Liver (tissue), 9 donors: ENCODE measurements around the gene ATP6V1D. TPM values are rescaled to one million over a fixed set of nuclear protein-coding genes. Genes with fewer than 3 reads are reported as not detected.

Experiments
- DNase-seq: peaks from one replicate; pipeline ENCODE4 v3.0.0-alpha.2; 2017; ENCODE audit warnings: low spot score
- H3K27ac ChIP-seq, 2 donors: one replicate each; pipeline ENCODE4 v1.7.0; 2013; ENCODE audit warnings: inconsistent platforms in 2 of 2, low read length in 2 of 2, control low read depth in 1 of 2, low read depth in 1 of 2, mild to moderate bottlenecking in 1 of 2
- H3K27me3 ChIP-seq, 4 donors: one replicate each; pipeline versions ENCODE4 v1.6.1 to v1.7.0; 2013; ENCODE audit warnings: low read length in 3 of 4, inconsistent platforms in 1 of 4, mild to moderate bottlenecking in 1 of 4, moderate library complexity in 1 of 4; ENCODE audit not compliant: control insufficient read depth in 4 of 4, insufficient read depth in 4 of 4
- H3K36me3 ChIP-seq, 4 donors: one replicate each; pipeline versions ENCODE4 v1.6.1 to v1.7.0; 2013; ENCODE audit warnings: low read length in 3 of 4, mild to moderate bottlenecking in 3 of 4, low read depth in 1 of 4, moderate library complexity in 1 of 4; ENCODE audit not compliant: control insufficient read depth in 4 of 4, insufficient read depth in 3 of 4
- H3K4me1 ChIP-seq, 4 donors: one replicate each; pipeline versions ENCODE4 v1.6.1 to v1.7.0; 2013; ENCODE audit warnings: low read length in 3 of 4, mild to moderate bottlenecking in 3 of 4, moderate library complexity in 1 of 4; ENCODE audit not compliant: control insufficient read depth in 4 of 4, insufficient read depth in 4 of 4
- H3K4me3 ChIP-seq, 3 donors: one replicate each; pipeline versions ENCODE4 v1.6.1 to v1.7.0; 2013; ENCODE audit warnings: low read length in 3 of 3, control low read depth in 1 of 3, low read depth in 1 of 3, mild to moderate bottlenecking in 1 of 3
- H3K9ac ChIP-seq, 2 donors: one replicate each; pipeline ENCODE4 v1.7.0; 2013; ENCODE audit warnings: low read length in 2 of 2, mild to moderate bottlenecking in 2 of 2, moderate library complexity in 2 of 2, control low read depth in 1 of 2, low read depth in 1 of 2
- H3K9me3 ChIP-seq, 4 donors: one replicate each; pipeline versions ENCODE4 v1.6.1 to v1.7.0; 2013; ENCODE audit warnings: low read length in 3 of 4; ENCODE audit not compliant: control insufficient read depth in 4 of 4
- ATF3 ChIP-seq: IDR thresholded peaks from 2 replicates; pipeline ENCODE4 v1.6.1; 2016; ENCODE audit warnings: antibody characterized with exemption
- EGR1 ChIP-seq, 2 donors: IDR thresholded peaks; 2 replicates each; pipeline ENCODE4 v1.6.1; 2016 to 2018; ENCODE audit warnings: antibody characterized with exemption in 2 of 2, low read depth in 2 of 2
- FOXA1 ChIP-seq: IDR thresholded peaks from 2 replicates; pipeline ENCODE4 v1.6.1; 2016; ENCODE audit warnings: antibody characterized with exemption
- FOXA2 ChIP-seq: IDR thresholded peaks from 2 replicates; pipeline ENCODE4 v1.6.1; 2016; ENCODE audit warnings: antibody characterized with exemption
- GABPA ChIP-seq, 2 donors: IDR thresholded peaks in 1 of 2; conservative IDR thresholded peaks in 1 of 2; 2 replicates each; pipeline ENCODE4 v1.6.1; 2016; ENCODE audit warnings: antibody characterized with exemption in 2 of 2, mild to moderate bottlenecking in 1 of 2, moderate library complexity in 1 of 2
- HNF4A ChIP-seq, 2 donors: conservative IDR thresholded peaks; 2 replicates each; pipeline ENCODE4 v1.6.1; 2016; ENCODE audit warnings: antibody characterized with exemption in 2 of 2, mild to moderate bottlenecking in 2 of 2
- HNF4G ChIP-seq: IDR thresholded peaks from 2 replicates; pipeline ENCODE4 v1.6.1; 2016; ENCODE audit warnings: antibody characterized with exemption
- JUND ChIP-seq, 2 donors: IDR thresholded peaks; 2 replicates each; pipeline ENCODE4 v1.6.1; 2016; ENCODE audit warnings: antibody characterized with exemption in 2 of 2
- MAX ChIP-seq: IDR thresholded peaks from 2 replicates; pipeline ENCODE4 v1.6.1; 2016; ENCODE audit warnings: antibody characterized with exemption
- NR2F2 ChIP-seq: IDR thresholded peaks from 2 replicates; pipeline ENCODE4 v1.6.1; 2016; ENCODE audit warnings: antibody characterized with exemption
- RAD21 ChIP-seq, 2 donors: IDR thresholded peaks; 2 replicates each; pipeline ENCODE4 v1.6.1; 2016; ENCODE audit warnings: antibody characterized with exemption in 2 of 2, mild to moderate bottlenecking in 2 of 2
- REST ChIP-seq: IDR thresholded peaks from 2 replicates; pipeline ENCODE4 v1.6.1; 2016; ENCODE audit warnings: antibody characterized with exemption, mild to moderate bottlenecking
- RXRA ChIP-seq, 2 donors: IDR thresholded peaks; 2 replicates each; pipeline ENCODE4 v1.6.1; 2017 to 2018; ENCODE audit warnings: antibody characterized with exemption in 2 of 2, mild to moderate bottlenecking in 1 of 2
- SP1 ChIP-seq: IDR thresholded peaks from 2 replicates; pipeline ENCODE4 v1.6.1; 2018; ENCODE audit warnings: antibody characterized with exemption, mild to moderate bottlenecking
- TAF1 ChIP-seq: conservative IDR thresholded peaks from 2 replicates; pipeline ENCODE4 v1.6.1; 2016; ENCODE audit warnings: antibody characterized with exemption, mild to moderate bottlenecking
- YY1 ChIP-seq: IDR thresholded peaks from 2 replicates; pipeline ENCODE4 v1.6.1; 2016; ENCODE audit warnings: antibody characterized with exemption, mild to moderate bottlenecking
- ZBTB33 ChIP-seq: IDR thresholded peaks from 2 replicates; pipeline ENCODE4 v1.6.1; 2016; ENCODE audit warnings: antibody characterized with exemption
- WGBS: extraction: QIAGEN DNeasy Blood & Tissue Kit; methylation state at CpG from one replicate; pipeline ENCODE4 v1.1.7; 2013; 5-methylcytosine and 5-hydroxymethylcytosine counted together
- polyA plus RNA-seq, 2 donors: library from polyadenylated mRNA; stranded (reverse) in 1 of 2; unstranded in 1 of 2; fragments of 200-250 nt in 1 of 2; fragments of >200 nt in 1 of 2; fragmentation: Nextera tagmentation in 1 of 2; extraction: Ambion mirVana in 1 of 2; gene quantifications; one replicate each; pipeline versions ENCODE4 v1.2.1 to v1.2.3, GENCODE V29; 2013 to 2015
- total RNA-seq, 2 donors: library from RNA; depleted of rRNA; stranded (reverse); fragments of >200 nt; gene quantifications; one replicate each; pipeline ENCODE4 v1.2.3, GENCODE V29; 2014
- donor health status: healthy.
- donor health status: healthy.
- donor health status: healthy.
- donor health status: healthy.
- donor health status: healthy.

Gene ATP6V1D
- total and polyA plus RNA-seq, 4 donors, result 22.6 to 53.2 (median 42.8) TPM

- no peak for TF ChIP-seq REST
- no peak for TF ChIP-seq RAD21 (IDR thresholded peaks at IDR 0.05)
- TF ChIP-seq EGR1 (IDR thresholded peaks at IDR 0.05; ENCODE audit: low read depth in 2 of 2), result no peak
- TF ChIP-seq JUND (IDR thresholded peaks at IDR 0.05), result no peak
- no peak for TF ChIP-seq FOXA1
- no peak for TF ChIP-seq SP1
Observed at GRCh38 chr14:67395086-67395875, 35.7 kb upstream of the ATP6V1D start (continued).

- 87% methylated on average over 6 of the region's 6 CpGs for WGBS
- peaks cover 2 to 12% (median 7%) of the 10 kb centered on the region in 4 donors for H3K4me1 ChIP-seq
- H3K27ac ChIP-seq, result no peak overlapping the region
- H3K4me3 ChIP-seq, result no peak overlapping the region
- no peaks in the 10 kb centered on the region for H3K9me3 ChIP-seq
- no peak for DNase-seq
- H3K36me3 ChIP-seq, result no peaks in the 10 kb centered on the region
- H3K9ac ChIP-seq, result no peak overlapping the region
- no peaks in the 10 kb centered on the region for H3K27me3 ChIP-seq
- TF ChIP-seq HNF4G (no peak), REST (no peak), ATF3 (no peak), GABPA (IDR thresholded peaks at IDR 0.05 in 1 of 2, conservative IDR thresholded peaks at IDR 0.05 in 1 of 2) (no peak), NR2F2 (no peak), JUND (IDR thresholded peaks at IDR 0.05) (no peak), MAX (no peak), EGR1 (IDR thresholded peaks at IDR 0.05; ENCODE audit: low read depth in 2 of 2) (no peak), ZBTB33 (no peak), HNF4A (conservative IDR thresholded peaks at IDR 0.05) (no peak), FOXA1 (no peak), TAF1 (no peak), FOXA2 (no peak), YY1 (no peak), SP1 (no peak), RXRA (IDR thresholded peaks at IDR 0.05) (no peak)
Observed at GRCh38 chr14:67393689-67394088, 34.1 kb upstream of the ATP6V1D start.
